BJ (cell line): ENCODE results near the gene IGFLR1. TPM values are rescaled to one million over a fixed set of nuclear protein-coding genes. Genes with fewer than 3 reads are reported as not detected.

Experiments
- CTCF ChIA-PET: fragments of 350-600 bp; formaldehyde crosslinking; extraction: SDS; loops from one replicate; lab custom pipeline; 2021; ENCODE audit warnings: antibody characterized with exemption, inconsistent platforms; lab: Yijun Ruan, JAX
- POLR2A ChIA-PET: fragments of 300-600 bp; sonication (Branson Sonifier 250); formaldehyde crosslinking; extraction: SDS; loops from one replicate; lab custom pipeline; 2021; ENCODE audit warnings: antibody characterized with exemption; lab: Charles Lee
- DNase-seq: peaks from one replicate; pipeline ENCODE4 v3.0.0-alpha.2; 2011; ENCODE audit warnings: low read depth
- H3K27me3 ChIP-seq: 2 replicates; pipeline ENCODE4 v1.6.0; 2011; ENCODE audit warnings: low read length; ENCODE audit not compliant: control insufficient read depth, insufficient read depth
- H3K36me3 ChIP-seq: 2 replicates; pipeline ENCODE4 v1.5.1; 2011; ENCODE audit warnings: low read length; ENCODE audit not compliant: control insufficient read depth, insufficient read depth
- H3K4me3 ChIP-seq: 2 replicates; pipeline ENCODE4 v1.5.1; 2011; ENCODE audit warnings: low read depth, mild to moderate bottlenecking, control low read depth, low read length
- CTCF ChIP-seq: IDR thresholded peaks from 2 replicates; pipeline ENCODE4 v1.5.1; 2011; ENCODE audit warnings: low read depth, mild to moderate bottlenecking, control low read depth, inconsistent platforms, low read length, moderate library complexity; ENCODE audit not compliant: insufficient read depth
- polyA plus RNA-seq: library from polyadenylated mRNA; depleted of rRNA; stranded (reverse); fragments of >200 nt; gene quantifications from 2 replicates; pipeline ENCODE4 v1.2.3, GENCODE V29; 2011

IGFLR1 gene
- polyA plus RNA-seq, 1 experiment = 1.9 TPM

- ChIA-PET POLR2A (no interaction called here), CTCF (interaction anchor here (1.2 kb wide), 1 partner anchor 8 kb away, joined by 3 read pairs; the partner anchor contains the start of gene HSPB6)
- peaks cover 18% of the 10 kb centered on the region for H3K36me3 ChIP-seq
- no peak for TF ChIP-seq CTCF
- no peaks in the 10 kb centered on the region for H3K27me3 ChIP-seq
- no peak overlapping the region for H3K4me3 ChIP-seq
- DNase-seq = no peak
Measured at GRCh38 chr19:35764432-35765315, 22.4 kb upstream of the IGFLR1 start.

- POLR2A ChIA-PET = no interaction called here
- no peaks in the 10 kb centered on the region for H3K27me3 ChIP-seq
- no peak for TF ChIP-seq CTCF
- CTCF ChIA-PET = interaction anchor here (1.2 to 1.8 kb wide), 3 partner anchors 8 to 59 kb away, joined by 3 to 4 read pairs (median 3); partner anchors contain the start of genes PSENEN and U2AF1L4
- no peak for DNase-seq
- H3K36me3 ChIP-seq = peaks cover 12% of the 10 kb centered on the region
- no peak overlapping the region for H3K4me3 ChIP-seq
Measured at GRCh38 chr19:35760711-35761349, 18.6 kb upstream of the IGFLR1 start.

GRCh38 chr19:35759697-35760096, 17.4 kb upstream of the IGFLR1 start:
- DNase-seq = no peak
- CTCF ChIA-PET = interaction anchor here (1.5 kb wide), 1 partner anchor 9 kb away, joined by 3 read pairs; no protein-coding TSS in a partner anchor
- Histone ChIP-seq H3K36me3 (peaks cover 8% of the 10 kb centered on the region), H3K27me3 (no peaks in the 10 kb centered on the region), H3K4me3 (no peak overlapping the region)
- POLR2A ChIA-PET = no interaction called here
- no peak for TF ChIP-seq CTCF

- POLR2A ChIA-PET = interaction anchor here (1.6 kb wide), 1 partner anchor 10 kb away, joined by 5 read pairs; the partner anchor contains the start of gene LIN37
- no peaks in the 10 kb centered on the region for H3K27me3 ChIP-seq
- peak within 1 kb of the TSS; percentile 74 for H3K4me3 ChIP-seq
- peak; percentile 97 for DNase-seq
- CTCF ChIA-PET = no interaction called here
- H3K36me3 ChIP-seq = peaks cover 12% of the 10 kb centered on the region
- no peak for TF ChIP-seq CTCF
Measured at GRCh38 chr19:35757749-35758608, 15.7 kb upstream of the IGFLR1 start, which contains the start of gene PROSER3. Gene PROSER3, plus strand, starts transcription at chr19:35758176. Its CDS starts 40 bp downstream, at chr19:35758216.
